ENCODE measurements around the gene ANKRD29.

Gene ANKRD29

GRCh38 chr18:23694637-23695430, 32.1 kb upstream of the ANKRD29 start:
- DNase-seq (ENCODE audit: insufficient read length, low spot score) (no peak), FAIRE-seq (peak; percentile 38)
- TF ChIP-seq CTCF (IDR thresholded peaks at IDR 0.05; ENCODE audit: insufficient read depth, missing control alignments): no peak

DNA sequence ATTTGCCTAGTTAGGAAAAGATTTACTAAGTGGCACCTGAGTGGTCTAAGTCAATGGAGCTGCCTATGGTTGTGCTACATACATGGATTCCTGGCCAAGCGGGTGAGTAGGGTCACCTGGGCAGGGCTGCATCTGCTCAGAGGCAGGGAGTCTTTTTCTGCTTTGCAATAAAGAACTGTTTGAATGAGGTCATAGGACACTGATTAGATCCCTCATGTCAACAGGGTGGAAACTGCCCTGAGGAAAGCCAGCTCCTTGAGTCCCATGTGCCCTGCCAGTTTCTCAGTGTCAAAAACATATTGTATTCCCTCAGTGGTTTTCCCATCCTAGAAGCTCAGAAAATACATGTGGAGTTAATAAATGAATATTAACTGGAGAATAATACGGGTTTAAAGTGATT, 31.1 kb upstream of the ANKRD29 start:
- no peak for DNase-seq (ENCODE audit: insufficient read length, low spot score)
- no peak for FAIRE-seq
- TF ChIP-seq CTCF (IDR thresholded peaks at IDR 0.05; ENCODE audit: insufficient read depth, missing control alignments): no peak

- TF ChIP-seq CTCF (IDR thresholded peaks at IDR 0.05; ENCODE audit: insufficient read depth, missing control alignments): no peak
- DNase-seq (ENCODE audit: insufficient read length, low spot score) (no peak), FAIRE-seq (no peak)
Measured at GRCh38 chr18:23690505-23691068, 27.9 kb upstream of the ANKRD29 start.

GRCh38 chr18:23689616-23690504, 27.1 kb upstream of the ANKRD29 start:
- FAIRE-seq (no peak), DNase-seq (ENCODE audit: insufficient read length, low spot score) (no peak)
- no peak for TF ChIP-seq CTCF (IDR thresholded peaks at IDR 0.05; ENCODE audit: insufficient read depth, missing control alignments)

DNA sequence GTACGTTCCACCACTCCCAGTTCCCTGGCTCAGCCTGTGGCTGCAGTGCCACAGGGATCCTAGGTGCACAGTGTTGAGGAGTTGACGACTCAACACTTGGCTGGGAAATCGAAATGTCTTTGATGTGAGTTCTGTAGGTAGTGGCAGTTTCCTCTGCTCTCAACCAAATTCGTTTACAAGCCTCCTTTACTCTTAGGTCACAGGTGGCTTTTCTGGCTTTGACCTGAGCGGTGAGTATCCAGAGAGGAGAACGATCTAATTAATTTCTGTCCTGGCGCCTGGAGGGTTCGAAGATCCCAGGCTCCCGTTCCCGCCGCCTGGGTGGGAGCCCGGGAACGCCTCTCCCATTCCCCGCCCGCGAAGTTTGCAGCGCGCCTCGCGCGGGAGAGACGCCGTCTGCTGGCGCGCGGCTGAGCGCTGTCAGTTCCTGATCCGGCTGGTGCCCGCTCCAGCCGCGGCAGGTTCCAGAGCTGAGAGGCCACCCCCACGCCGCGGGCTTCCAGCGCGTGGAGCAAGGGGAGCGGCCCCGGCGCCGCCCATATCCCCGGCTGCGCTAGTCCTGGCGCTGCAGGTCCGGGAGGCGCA, 26.4 kb upstream of the ANKRD29 start, which contains the start of gene LAMA3:
LAMA3 (plus strand) TSS at position 423 of the 585 bp plus-strand sequence. CDS start 231 bp downstream, outside the sequence.
- no peak for TF ChIP-seq CTCF (IDR thresholded peaks at IDR 0.05; ENCODE audit: insufficient read depth, missing control alignments)
- DNase-seq (ENCODE audit: insufficient read length, low spot score): peak; percentile 58
- no peak for FAIRE-seq

- no peak for DNase-seq (ENCODE audit: insufficient read length, low spot score)
- no peak for FAIRE-seq
- TF ChIP-seq CTCF (IDR thresholded peaks at IDR 0.05; ENCODE audit: insufficient read depth, missing control alignments): no peak
Measured at GRCh38 chr18:23688528-23688927, 25.8 kb upstream of the ANKRD29 start.

Data from D721Med (cell line).